Measurements from ENCODE around the gene BOD1. TPM values are rescaled to one million over a fixed set of nuclear protein-coding genes. Genes with fewer than 3 reads are reported as not detected.
"Not testable (repeated sequence)": the region's sequence is repeated elsewhere in the genome, so short reads cannot be mapped to it uniquely, and the experiment has no call there.

Gene BOD1
- total and polyA plus RNA-seq, 2 of the 8 experiments (the other 6 are each of a cell fraction or from before 2014, with no cell fraction given): 107 to 149 TPM

- H3K23ac ChIP-seq (ENCODE audit: insufficient read length); FAIRE-seq; H3K14ac ChIP-seq (ENCODE audit: insufficient read length); H3K18ac ChIP-seq (ENCODE audit: extremely low read depth, low read length); H2AFZ ChIP-seq (ENCODE audit: low read length); H2BK15ac ChIP-seq (ENCODE audit: low read length); POLR2A ChIA-PET (ENCODE audit: partially characterized antibody); H3K9ac ChIP-seq (replicated peaks in 1 of 4; ENCODE audit: extremely low read depth in 1 of 4, low read depth in 3 of 4, low read length in 3 of 4); H2AK5ac ChIP-seq (ENCODE audit: low read depth, low read length); H4K20me1 ChIP-seq (replicated peaks in 1 of 2; ENCODE audit: control insufficient read depth in 1 of 2, insufficient read depth in 2 of 2, low read length in 2 of 2); H2BK12ac ChIP-seq (ENCODE audit: low read depth, low read length); H3K79me2 ChIP-seq (ENCODE audit: control insufficient read depth in 1 of 2, insufficient read depth in 2 of 2, low read length in 2 of 2); H2BK120ac ChIP-seq (replicated peaks; ENCODE audit: low read depth, low read length); H3K36me3 ChIP-seq (ENCODE audit: control insufficient read depth in 2 of 4, insufficient read depth in 4 of 4, low read length in 3 of 4); H3K4me3 ChIP-seq (ENCODE audit: extremely low read depth in 1 of 4, insufficient read depth in 2 of 4, low read depth in 3 of 4, low read length in 4 of 4); H4K8ac ChIP-seq (ENCODE audit: extremely low read depth, insufficient read depth, low read length); H4K91ac ChIP-seq (replicated peaks; ENCODE audit: insufficient read length, low read length); H2BK20ac ChIP-seq (ENCODE audit: low read length); H3K27ac ChIP-seq (ENCODE audit: low read depth, low read length); H3K4me2 ChIP-seq (ENCODE audit: insufficient read depth in 1 of 2, low read depth in 2 of 2, low read length in 2 of 2); H3K4me1 ChIP-seq (replicated peaks in 1 of 4; ENCODE audit: control insufficient read depth in 3 of 4, insufficient read depth in 4 of 4, low read length in 3 of 4); CTCF ChIA-PET (ENCODE audit: partially characterized antibody); H3K4ac ChIP-seq (replicated peaks; ENCODE audit: insufficient read length, low read depth, low read length); DNase-seq (ENCODE audit: low read depth in 1 of 2, low spot score in 2 of 2); H2BK5ac ChIP-seq (ENCODE audit: low read depth, low read length); H4K5ac ChIP-seq (ENCODE audit: insufficient read length, low read depth, low read length); H3K27me3 ChIP-seq (replicated peaks in 1 of 4; ENCODE audit: control insufficient read depth in 3 of 4, extremely low read depth in 1 of 4, insufficient read depth in 3 of 4, low read length in 3 of 4); H3K79me1 ChIP-seq (ENCODE audit: low read depth, low read length); H3K56ac ChIP-seq (replicated peaks; ENCODE audit: insufficient read length, low read depth, low read length); H3K23me2 ChIP-seq (ENCODE audit: low read depth, low read length): not testable (repeated sequence)
- 74% methylated on average over 3 of the region's 3 CpGs; no CpG with 5 or more reads in 1 of the 2 experiments for WGBS, 2 experiments (ENCODE audit: extremely low coverage in 1 of 2, insufficient coverage in 1 of 2, insufficient read length in 1 of 2, insufficient replicate concordance in 2 of 2, low coverage in 1 of 2, low lambda C conversion rate in 2 of 2, missing lambda C conversion rate in 1 of 2)
- H3K9me3 ChIP-seq (ENCODE audit: insufficient read depth in 2 of 2, low read depth in 1 of 2, low read length in 1 of 2): peaks cover 16 to 25% of the 10 kb centered on the region in 2 experiments
Measured at GRCh38 chr5:173586133-173586532, 30.3 kb downstream of the BOD1 start.

Data from H1 (cell line).